ENCODE data around the gene TBC1D2B.

The TBC1D2B gene

DNA sequence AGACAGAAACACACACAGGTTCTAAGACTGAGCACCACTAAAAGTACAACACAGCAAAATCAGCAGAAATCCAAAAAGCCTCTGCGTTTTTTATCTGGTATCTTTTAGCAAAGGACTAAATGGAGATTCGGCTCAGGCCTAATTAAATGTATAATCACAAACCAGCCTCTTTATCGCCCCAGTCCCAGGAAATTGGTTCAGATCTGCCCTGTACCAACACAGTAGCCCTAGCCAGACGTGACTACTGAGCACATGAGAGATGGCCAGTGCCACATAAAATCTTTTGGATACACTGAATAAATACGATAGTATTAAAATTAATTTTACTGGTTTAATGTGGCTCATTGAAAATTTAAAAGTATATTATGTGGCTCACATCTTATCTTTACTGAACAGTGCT is 19.7 kb downstream of the TBC1D2B start:
- H3K18ac ChIP-seq (ENCODE audit: low read length), result no peak overlapping the region
- no peak overlapping the region for H3K23ac ChIP-seq (ENCODE audit: low read length)
- no peaks in the 10 kb centered on the region for H3K27me3 ChIP-seq (ENCODE audit: insufficient read depth, low read length, poor library complexity)
- no peaks in the 10 kb centered on the region for H3K79me2 ChIP-seq (ENCODE audit: control insufficient read depth, insufficient read depth, low read length)
- DNase-seq, result no peak
- no peak overlapping the region for H3K4me2 ChIP-seq (ENCODE audit: low read length)
- no peak overlapping the region for H3K27ac ChIP-seq (ENCODE audit: low read depth, low read length)
- no peak overlapping the region for H3K9ac ChIP-seq (ENCODE audit: low read length)
- no peak overlapping the region for H3K4me3 ChIP-seq (ENCODE audit: low read length)
- no peak overlapping the region for H4K8ac ChIP-seq (ENCODE audit: low read depth, low read length)
- H2AK5ac ChIP-seq (ENCODE audit: low read length), result no peak overlapping the region
- no peak overlapping the region for H4K5ac ChIP-seq (ENCODE audit: low read length)
- H3K56ac ChIP-seq (ENCODE audit: low read length), result no peak overlapping the region
- no CpG with 5 or more reads among the region's 5 CpGs for WGBS (ENCODE audit: extremely low coverage, insufficient coverage, low lambda C conversion rate)
- H2BK5ac ChIP-seq (ENCODE audit: low read length), result no peak overlapping the region
- no peaks in the 10 kb centered on the region for H3K36me3 ChIP-seq (ENCODE audit: control insufficient read depth, insufficient read depth, low read length)
- H3K4me1 ChIP-seq (ENCODE audit: control insufficient read depth, low read depth, low read length), result peaks cover 2% of the 10 kb centered on the region
- no peak overlapping the region for H2BK15ac ChIP-seq (replicated peaks; ENCODE audit: low read depth)
- no peak overlapping the region for H3K4ac ChIP-seq (ENCODE audit: low read depth, low read length)
- no peak overlapping the region for H2BK120ac ChIP-seq (ENCODE audit: low read depth, low read length)
- peaks cover 5% of the 10 kb centered on the region for H3K79me1 ChIP-seq (ENCODE audit: low read length)

DNA sequence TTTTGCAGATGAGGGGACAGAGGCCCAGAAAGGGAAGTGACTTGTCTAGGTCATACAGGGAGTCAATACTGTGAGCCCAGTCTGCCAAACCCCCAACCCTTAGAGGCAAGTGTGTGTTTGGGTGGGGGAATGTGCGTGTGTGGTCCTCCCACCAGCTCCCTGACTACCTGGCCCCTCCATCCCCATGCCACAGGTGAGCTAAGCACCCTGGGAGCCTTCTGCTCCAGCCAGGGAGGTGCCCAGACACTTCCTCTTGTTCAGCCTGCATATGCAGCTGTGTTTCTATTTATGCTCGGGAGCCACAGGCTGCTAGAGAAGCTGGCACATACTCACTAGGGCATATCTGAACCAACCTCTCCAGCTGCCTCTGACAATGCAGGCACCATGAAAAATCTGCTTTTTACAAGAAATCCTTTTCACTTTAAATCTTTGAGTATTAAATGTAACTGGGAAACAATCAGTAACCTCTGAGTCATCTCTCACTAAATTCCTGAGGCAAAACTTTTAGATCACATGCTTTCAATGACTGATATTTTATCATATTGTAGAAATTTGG is 20.7 kb downstream of the TBC1D2B start:
- H3K4me1 ChIP-seq (ENCODE audit: control insufficient read depth, low read depth, low read length), result peaks cover under 1% of the 10 kb centered on the region
- no peak overlapping the region for H4K8ac ChIP-seq (ENCODE audit: low read depth, low read length)
- WGBS (ENCODE audit: extremely low coverage, insufficient coverage, low lambda C conversion rate), result no CpG with 5 or more reads among the region's 2 CpGs
- no peak overlapping the region for H2BK5ac ChIP-seq (ENCODE audit: low read length)
- peaks cover 5% of the 10 kb centered on the region for H3K79me1 ChIP-seq (ENCODE audit: low read length)
- H3K56ac ChIP-seq (ENCODE audit: low read length), result no peak overlapping the region
- no peak overlapping the region for H3K18ac ChIP-seq (ENCODE audit: low read length)
- no peak overlapping the region for H2BK15ac ChIP-seq (replicated peaks; ENCODE audit: low read depth)
- no peak overlapping the region for H3K23ac ChIP-seq (ENCODE audit: low read length)
- H3K4me3 ChIP-seq (ENCODE audit: low read length), result no peak overlapping the region
- no peak for DNase-seq
- no peak overlapping the region for H2BK120ac ChIP-seq (ENCODE audit: low read depth, low read length)
- H2AK5ac ChIP-seq (ENCODE audit: low read length), result no peak overlapping the region
- no peak overlapping the region for H3K27ac ChIP-seq (ENCODE audit: low read depth, low read length)
- no peaks in the 10 kb centered on the region for H3K27me3 ChIP-seq (ENCODE audit: insufficient read depth, low read length, poor library complexity)
- H3K4me2 ChIP-seq (ENCODE audit: low read length), result no peak overlapping the region
- H3K9ac ChIP-seq (ENCODE audit: low read length), result no peak overlapping the region
- no peaks in the 10 kb centered on the region for H3K36me3 ChIP-seq (ENCODE audit: control insufficient read depth, insufficient read depth, low read length)
- H3K79me2 ChIP-seq (ENCODE audit: control insufficient read depth, insufficient read depth, low read length), result no peaks in the 10 kb centered on the region
- no peak overlapping the region for H4K5ac ChIP-seq (ENCODE audit: low read length)
- no peak overlapping the region for H3K4ac ChIP-seq (ENCODE audit: low read depth, low read length)

- no peak overlapping the region for H4K5ac ChIP-seq (ENCODE audit: low read length)
- no peaks in the 10 kb centered on the region for H3K4me1 ChIP-seq (ENCODE audit: control insufficient read depth, low read depth, low read length)
- H2BK5ac ChIP-seq (ENCODE audit: low read length), result no peak overlapping the region
- H3K4me2 ChIP-seq (ENCODE audit: low read length), result no peak overlapping the region
- H3K9ac ChIP-seq (ENCODE audit: low read length), result no peak overlapping the region
- WGBS (ENCODE audit: extremely low coverage, insufficient coverage, low lambda C conversion rate), result no CpG with 5 or more reads among the region's 2 CpGs
- no peak overlapping the region for H2AK5ac ChIP-seq (ENCODE audit: low read length)
- no peaks in the 10 kb centered on the region for H3K27me3 ChIP-seq (ENCODE audit: insufficient read depth, low read length, poor library complexity)
- H3K27ac ChIP-seq (ENCODE audit: low read depth, low read length), result no peak overlapping the region
- H2BK15ac ChIP-seq (replicated peaks; ENCODE audit: low read depth), result no peak overlapping the region
- DNase-seq, result peak; percentile 49
- H4K8ac ChIP-seq (ENCODE audit: low read depth, low read length), result no peak overlapping the region
- H3K36me3 ChIP-seq (ENCODE audit: control insufficient read depth, insufficient read depth, low read length), result no peaks in the 10 kb centered on the region
- no peak overlapping the region for H3K56ac ChIP-seq (ENCODE audit: low read length)
- no peak overlapping the region for H3K4ac ChIP-seq (ENCODE audit: low read depth, low read length)
- no peak overlapping the region for H3K23ac ChIP-seq (ENCODE audit: low read length)
- no peak overlapping the region for H3K18ac ChIP-seq (ENCODE audit: low read length)
- H3K79me1 ChIP-seq (ENCODE audit: low read length), result peaks cover 5% of the 10 kb centered on the region
- no peak overlapping the region for H3K4me3 ChIP-seq (ENCODE audit: low read length)
- H2BK120ac ChIP-seq (ENCODE audit: low read depth, low read length), result no peak overlapping the region
- no peaks in the 10 kb centered on the region for H3K79me2 ChIP-seq (ENCODE audit: control insufficient read depth, insufficient read depth, low read length)
Measured at GRCh38 chr15:78055919-78056713, 21.4 kb downstream of the TBC1D2B start.

DNA sequence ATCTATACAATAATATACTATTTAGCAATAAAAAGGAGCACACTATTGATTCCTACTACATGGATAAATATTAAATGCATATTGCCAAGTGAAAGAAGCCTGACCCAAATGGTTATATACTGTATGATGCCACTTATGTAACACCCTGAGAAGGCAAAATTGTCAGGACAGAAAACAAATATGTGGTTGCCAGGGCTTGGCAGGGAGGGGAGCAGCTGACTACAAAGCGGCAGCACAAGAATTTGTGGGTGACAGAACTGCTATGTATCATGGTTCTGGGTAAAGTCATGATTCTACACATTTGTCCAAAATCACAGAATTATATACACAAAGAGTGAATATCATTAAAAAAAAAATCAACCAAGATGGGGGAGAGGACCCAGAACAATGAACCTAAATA is 22.5 kb downstream of the TBC1D2B start:
- no peak overlapping the region for H3K4me2 ChIP-seq (ENCODE audit: low read length)
- no peak overlapping the region for H3K27ac ChIP-seq (ENCODE audit: low read depth, low read length)
- H4K5ac ChIP-seq (ENCODE audit: low read length), result no peak overlapping the region
- H3K79me2 ChIP-seq (ENCODE audit: control insufficient read depth, insufficient read depth, low read length), result no peaks in the 10 kb centered on the region
- no peak overlapping the region for H2BK15ac ChIP-seq (replicated peaks; ENCODE audit: low read depth)
- peaks cover 5% of the 10 kb centered on the region for H3K79me1 ChIP-seq (ENCODE audit: low read length)
- H3K23ac ChIP-seq (ENCODE audit: low read length), result no peak overlapping the region
- no peak overlapping the region for H3K4ac ChIP-seq (ENCODE audit: low read depth, low read length)
- H3K9ac ChIP-seq (ENCODE audit: low read length), result no peak overlapping the region
- H2AK5ac ChIP-seq (ENCODE audit: low read length), result no peak overlapping the region
- no peak overlapping the region for H2BK5ac ChIP-seq (ENCODE audit: low read length)
- H3K36me3 ChIP-seq (ENCODE audit: control insufficient read depth, insufficient read depth, low read length), result no peaks in the 10 kb centered on the region
- H4K8ac ChIP-seq (ENCODE audit: low read depth, low read length), result no peak overlapping the region
- H3K4me3 ChIP-seq (ENCODE audit: low read length), result no peak overlapping the region
- peaks cover 7% of the 10 kb centered on the region for H3K4me1 ChIP-seq (ENCODE audit: control insufficient read depth, low read depth, low read length)
- H3K27me3 ChIP-seq (ENCODE audit: insufficient read depth, low read length, poor library complexity), result no peaks in the 10 kb centered on the region
- no peak for DNase-seq
- no peak overlapping the region for H3K18ac ChIP-seq (ENCODE audit: low read length)
- no CpG with 5 or more reads among the region's 1 CpG for WGBS (ENCODE audit: extremely low coverage, insufficient coverage, low lambda C conversion rate)
- H2BK120ac ChIP-seq (ENCODE audit: low read depth, low read length), result no peak overlapping the region
- no peak overlapping the region for H3K56ac ChIP-seq (ENCODE audit: low read length)

GRCh38 chr15:78054518-78054917 is 23.0 kb downstream of the TBC1D2B start:
- Histone ChIP-seq H3K56ac (ENCODE audit: low read length) (no peak overlapping the region), H2BK15ac (replicated peaks; ENCODE audit: low read depth) (no peak overlapping the region), H2BK5ac (ENCODE audit: low read length) (no peak overlapping the region), H2BK120ac (ENCODE audit: low read depth, low read length) (no peak overlapping the region), H3K4me2 (ENCODE audit: low read length) (no peak overlapping the region), H3K4me3 (ENCODE audit: low read length) (no peak overlapping the region), H3K23ac (ENCODE audit: low read length) (no peak overlapping the region), H3K4me1 (ENCODE audit: control insufficient read depth, low read depth, low read length) (peaks cover 12% of the 10 kb centered on the region), H3K9ac (ENCODE audit: low read length) (no peak overlapping the region), H3K4ac (ENCODE audit: low read depth, low read length) (no peak overlapping the region), H3K79me2 (ENCODE audit: control insufficient read depth, insufficient read depth, low read length) (no peaks in the 10 kb centered on the region), H3K27ac (ENCODE audit: low read depth, low read length) (no peak overlapping the region), H3K79me1 (ENCODE audit: low read length) (peaks cover 3% of the 10 kb centered on the region), H4K8ac (ENCODE audit: low read depth, low read length) (no peak overlapping the region), H4K5ac (ENCODE audit: low read length) (no peak overlapping the region), H3K18ac (ENCODE audit: low read length) (no peak overlapping the region), H2AK5ac (ENCODE audit: low read length) (no peak overlapping the region), H3K36me3 (ENCODE audit: control insufficient read depth, insufficient read depth, low read length) (no peaks in the 10 kb centered on the region), H3K27me3 (ENCODE audit: insufficient read depth, low read length, poor library complexity) (no peaks in the 10 kb centered on the region)
- DNase-seq, result no peak
- no CpG with 5 or more reads among the region's 2 CpGs for WGBS (ENCODE audit: extremely low coverage, insufficient coverage, low lambda C conversion rate)
